SW 1271 (cell line): ENCODE data around the gene RBM15.

ENCODE experiments used
- DNase-seq, 2 experiments: peaks; one replicate each; lab custom pipeline; 2025; lab: John Stamatoyannopoulos, UW

The RBM15 gene

DNA sequence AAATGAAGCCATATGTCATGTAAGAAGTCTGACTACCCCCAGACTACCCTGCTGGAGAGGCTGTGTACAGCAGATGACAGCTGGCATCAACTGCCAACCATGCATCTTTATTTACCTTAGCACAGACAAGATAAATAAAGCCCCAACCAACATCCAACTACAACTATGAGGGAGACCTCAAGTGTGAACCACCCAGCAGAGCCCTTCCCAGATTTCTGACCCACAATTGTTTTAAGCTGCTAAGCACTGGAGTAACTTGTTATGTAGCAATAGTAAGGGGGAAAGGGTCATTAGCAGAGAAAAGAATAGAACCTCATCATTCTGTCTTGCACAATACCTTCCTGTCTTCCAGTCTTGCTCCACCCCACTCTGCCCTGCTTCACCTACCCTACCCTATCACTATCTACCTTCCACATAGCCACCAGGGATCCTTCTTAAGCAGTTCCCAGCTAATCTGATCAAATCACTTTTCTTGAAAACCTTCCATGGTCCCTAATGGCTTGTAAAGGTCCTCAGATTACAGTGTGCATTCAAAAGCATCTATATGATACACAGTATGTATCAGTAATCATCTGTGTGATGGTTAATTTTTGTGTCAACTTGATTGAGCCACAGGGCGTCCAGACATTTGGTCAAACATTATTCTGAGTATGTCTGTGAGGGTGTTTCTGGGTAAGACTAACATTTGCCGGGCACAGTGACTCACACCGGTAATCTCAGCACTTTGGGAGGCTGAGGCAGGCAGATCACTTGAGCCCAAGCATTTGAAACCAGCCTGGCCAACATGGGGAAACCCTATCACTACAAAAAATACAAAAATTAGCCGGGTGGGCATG is 19.6 kb upstream of the RBM15 start:
- DNase-seq: no peak

- no peak for DNase-seq
These were observed 19.0 kb upstream of the RBM15 start for GRCh38 chr1:110320168-110320518.

DNA sequence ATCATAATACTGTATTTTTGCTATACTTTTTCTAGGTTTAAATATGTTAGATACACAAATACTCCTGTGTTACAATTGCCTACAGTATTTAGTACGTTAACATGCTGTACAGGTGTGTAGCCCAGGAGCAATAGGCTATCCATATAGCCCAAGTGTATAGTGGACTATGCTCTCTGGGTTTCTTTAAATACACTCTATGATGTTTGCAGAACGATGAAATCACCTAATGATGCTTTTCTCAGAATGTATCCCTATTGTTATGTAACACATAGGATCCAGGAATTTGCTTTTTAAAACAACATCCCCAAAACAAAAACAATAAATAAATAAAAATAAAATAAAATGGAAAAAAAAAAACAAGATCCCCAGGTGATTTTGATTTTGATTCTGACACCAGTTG is 18.1 kb upstream of the RBM15 start:
- DNase-seq: no peak

GRCh38 chr1:110321846-110322245 is 17.3 kb upstream of the RBM15 start:
- no peak for DNase-seq

GRCh38 chr1:110324667-110325066 is 14.5 kb upstream of the RBM15 start:
- DNase-seq: no peak

DNA sequence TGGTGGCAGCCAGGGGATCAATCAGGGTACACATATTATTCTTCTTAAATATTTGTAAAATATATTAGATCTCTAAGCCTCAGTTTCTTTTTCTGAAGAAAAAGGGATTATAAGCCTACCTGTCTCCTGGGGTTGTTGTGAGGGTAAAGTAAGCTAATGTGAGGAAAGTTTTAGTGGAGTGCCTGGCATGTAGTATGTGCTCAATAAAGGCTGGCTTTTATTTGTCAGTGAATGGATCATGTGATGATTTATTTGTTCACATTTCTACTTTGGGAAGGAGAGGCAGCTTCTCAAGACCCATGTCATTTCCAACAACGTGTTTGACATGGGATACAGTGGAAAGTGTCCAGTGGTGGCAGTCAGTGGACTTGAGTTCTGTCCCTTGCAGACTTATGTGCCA is 12.4 kb upstream of the RBM15 start:
- no peak for DNase-seq

DNA sequence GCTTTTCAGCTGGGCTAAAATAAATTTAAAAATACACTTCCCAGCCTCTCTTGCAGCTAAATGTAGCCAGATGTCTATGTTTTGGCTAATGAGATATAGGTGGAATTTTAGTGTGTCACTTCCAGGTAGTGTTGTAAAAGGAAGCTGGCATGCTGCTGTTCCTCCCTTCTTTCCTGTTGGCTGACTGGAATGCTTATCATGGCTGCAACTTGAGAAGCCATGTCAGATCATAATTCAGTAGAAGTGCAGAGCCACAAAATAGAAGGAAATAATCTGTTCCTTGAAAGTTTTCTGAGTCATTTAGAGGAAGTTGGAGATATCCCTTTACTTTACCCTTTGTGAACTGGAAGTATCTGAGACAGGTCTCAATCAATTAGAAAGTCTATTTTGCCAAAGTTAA is 10.9 kb upstream of the RBM15 start:
- no peak for DNase-seq

DNA sequence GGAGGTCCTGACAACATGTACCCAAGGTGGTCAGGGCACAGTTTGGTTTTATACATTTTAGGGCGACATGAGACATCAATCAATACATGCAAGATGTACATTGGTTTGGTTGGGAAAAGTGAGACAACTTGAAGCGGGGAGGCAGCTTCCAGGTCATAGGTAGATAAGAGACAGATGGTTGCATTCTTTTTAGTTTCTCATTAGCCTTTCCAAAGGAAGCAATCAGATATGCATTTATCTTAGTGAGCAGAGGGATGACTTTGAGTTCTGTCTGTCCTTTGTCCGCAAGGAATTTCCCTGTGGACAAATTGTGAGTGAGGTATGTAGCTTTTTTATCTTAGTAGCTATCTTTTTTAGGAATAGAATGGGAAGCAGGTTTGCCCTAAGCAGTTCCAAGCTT is 10.5 kb upstream of the RBM15 start:
- DNase-seq: no peak

DNA sequence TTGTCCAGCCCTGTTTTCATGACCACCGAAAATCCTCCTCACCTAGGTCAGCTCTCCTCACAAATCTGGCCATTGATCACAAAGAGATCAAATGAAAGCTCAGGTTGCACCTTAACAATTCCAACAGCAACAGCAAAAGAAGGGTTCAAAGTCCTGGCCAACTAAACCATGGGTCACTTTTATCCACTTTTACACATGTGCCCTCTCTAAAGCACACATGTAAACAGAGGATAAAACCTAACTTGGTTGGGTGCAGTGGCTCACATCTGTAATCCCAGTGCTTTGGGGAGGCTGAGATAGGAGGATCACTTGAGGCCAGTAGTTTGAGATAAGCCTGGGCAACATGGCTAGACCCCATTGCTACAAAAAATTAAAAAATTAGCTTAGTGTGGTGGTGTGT is 3.9 kb upstream of the RBM15 start:
- DNase-seq: no peak

GRCh38 chr1:110336300-110337039 is 2.7 kb upstream of the RBM15 start:
- no peak for DNase-seq

GRCh38 chr1:110337704-110338308 is 1.4 kb upstream of the RBM15 start:
- DNase-seq: peak in 1 of 2 experiments; percentile 33

DNA sequence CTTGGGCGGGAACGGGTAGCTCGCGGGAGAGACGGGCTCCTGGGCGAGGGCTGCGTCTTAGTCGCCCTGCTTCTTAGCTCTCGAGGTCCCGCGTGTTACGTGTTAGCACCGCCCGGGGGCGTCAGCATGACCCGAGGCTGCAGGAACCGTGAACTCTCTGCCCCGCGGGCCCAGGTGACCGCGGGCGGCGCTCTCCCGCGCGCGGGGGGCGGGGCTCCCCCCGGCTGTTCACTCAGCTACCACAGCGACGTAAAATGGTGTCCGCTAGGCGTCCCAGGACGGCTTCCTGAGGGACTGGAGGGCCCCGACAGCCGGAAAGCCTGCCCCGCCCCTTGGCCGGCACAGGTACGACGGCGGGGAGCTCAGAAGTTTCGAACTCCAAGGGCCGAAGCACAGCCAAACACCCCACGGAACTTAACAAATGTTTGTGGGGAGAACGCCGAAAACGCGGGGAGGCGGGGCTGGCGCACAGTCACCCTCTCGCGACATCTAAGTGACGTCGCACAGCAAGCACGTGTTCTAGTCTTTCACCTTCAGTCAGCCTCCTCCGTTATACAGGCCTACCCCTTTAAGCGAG is 780 bp upstream of the RBM15 start:
- peak; percentile 84 to 94 for DNase-seq

- DNase-seq: peak; percentile 5 to 29
These were observed 430 bp downstream of the RBM15 start for GRCh38 chr1:110339407-110340206.

DNA sequence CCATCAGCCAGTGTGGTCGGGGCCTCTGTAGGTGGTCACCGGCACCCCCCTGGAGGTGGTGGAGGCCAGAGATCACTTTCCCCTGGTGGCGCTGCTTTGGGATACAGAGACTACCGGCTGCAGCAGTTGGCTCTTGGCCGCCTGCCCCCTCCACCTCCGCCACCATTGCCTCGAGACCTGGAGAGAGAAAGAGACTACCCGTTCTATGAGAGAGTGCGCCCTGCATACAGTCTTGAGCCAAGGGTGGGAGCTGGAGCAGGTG is 961 bp downstream of the RBM15 start:
- DNase-seq: no peak

- no peak for DNase-seq
These were observed 2.1 kb downstream of the RBM15 start for GRCh38 chr1:110341146-110341871.

GRCh38 chr1:110341872-110342331 is 2.7 kb downstream of the RBM15 start:
- DNase-seq: no peak

GRCh38 chr1:110343249-110343648 is 4.1 kb downstream of the RBM15 start:
- no peak for DNase-seq

DNA sequence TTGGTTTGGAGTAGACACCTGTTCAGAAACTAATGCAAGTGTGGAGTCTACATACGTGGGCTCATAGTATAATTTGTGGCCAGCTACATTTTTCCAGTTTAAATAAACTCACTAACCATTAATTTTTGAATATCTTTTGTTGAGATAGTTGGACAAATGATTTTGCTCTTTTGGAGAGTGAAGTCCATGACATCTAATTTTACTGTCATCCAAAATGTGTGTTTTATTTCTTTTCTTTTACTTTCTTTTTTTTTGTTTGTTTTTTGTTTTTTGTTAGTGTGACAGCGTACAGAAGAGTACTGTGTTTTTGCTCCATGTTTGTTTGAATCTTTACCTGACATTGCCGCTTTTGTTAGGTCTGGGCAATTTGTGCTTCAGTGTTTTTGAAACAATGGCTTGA is 5.0 kb downstream of the RBM15 start:
- DNase-seq: no peak

- DNase-seq: no peak
These were observed 6.3 kb downstream of the RBM15 start for GRCh38 chr1:110345480-110345879.

DNA sequence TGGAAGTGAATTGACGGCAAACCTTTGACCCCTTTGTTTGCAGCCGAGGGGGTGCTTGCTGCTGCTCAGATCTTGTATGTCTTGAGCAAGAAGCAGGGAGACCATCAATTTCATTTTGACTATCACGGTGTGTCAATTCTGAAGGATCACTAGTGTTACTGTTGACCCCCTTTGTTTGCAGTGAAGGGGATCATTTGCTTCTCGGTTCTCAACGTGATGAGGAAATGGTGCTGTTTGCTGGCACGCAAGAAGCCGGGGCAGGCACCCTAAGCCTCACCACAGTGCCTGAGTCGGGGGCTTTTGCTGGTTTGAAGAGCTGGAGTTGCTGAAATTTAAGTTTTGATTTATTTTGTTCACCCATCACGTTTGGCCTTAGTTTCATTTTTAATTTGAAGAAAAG is 7.5 kb downstream of the RBM15 start:
- DNase-seq: no peak

- no peak for DNase-seq
These were observed 8.2 kb downstream of the RBM15 start for GRCh38 chr1:110347182-110347893.
